Stimulated activated CD4-positive, alpha-beta T cell treated with anti-CD3 and anti-CD28 coated beads, Interleukin-15, amount 100 ng/mL, for 24 hours (primary cell): ENCODE data around the gene P2RX1.
A peak's percentile ranks its signal among the peaks of the same experiment; 100 is the strongest.

Source experiments
- DNase-seq: peaks from one replicate; pipeline ENCODE4 v3.0.0-alpha.2; 2020

The P2RX1 gene

DNA sequence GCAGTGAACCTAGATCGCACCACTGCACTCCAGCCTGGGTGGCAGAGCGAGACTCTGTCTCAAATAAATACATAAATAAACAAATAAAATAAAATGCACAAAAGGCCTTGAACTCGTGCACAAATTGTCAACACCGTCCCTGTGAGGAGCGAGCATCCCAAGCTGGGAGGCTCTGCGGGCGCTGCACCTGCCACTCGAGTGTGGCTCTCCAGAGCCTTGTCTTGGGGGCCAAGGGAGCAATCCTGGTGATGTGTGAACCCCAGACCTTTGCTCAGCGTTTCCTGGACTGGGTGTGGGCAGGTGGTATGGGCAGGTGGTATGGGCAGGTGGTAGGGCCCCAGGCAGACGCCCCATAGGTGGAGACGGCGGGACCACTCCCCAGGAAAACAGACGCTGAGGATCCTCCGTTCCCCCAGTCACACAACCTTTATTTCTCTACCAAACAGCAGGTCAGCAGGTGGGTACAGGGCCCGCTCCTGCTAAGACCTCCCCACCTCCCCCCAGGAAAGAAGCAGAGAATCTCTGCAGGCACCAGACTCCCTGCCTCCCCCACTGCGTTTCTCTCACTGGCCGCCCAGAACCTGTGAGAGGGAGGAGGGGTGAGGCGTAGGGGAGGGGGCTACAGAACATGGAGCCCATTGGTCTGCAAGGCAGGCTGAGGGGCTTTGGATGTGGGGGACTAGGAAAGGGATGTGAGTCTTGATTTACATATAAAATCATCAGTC, 7.4 kb upstream of the P2RX1 start:
- no peak for DNase-seq

DNA sequence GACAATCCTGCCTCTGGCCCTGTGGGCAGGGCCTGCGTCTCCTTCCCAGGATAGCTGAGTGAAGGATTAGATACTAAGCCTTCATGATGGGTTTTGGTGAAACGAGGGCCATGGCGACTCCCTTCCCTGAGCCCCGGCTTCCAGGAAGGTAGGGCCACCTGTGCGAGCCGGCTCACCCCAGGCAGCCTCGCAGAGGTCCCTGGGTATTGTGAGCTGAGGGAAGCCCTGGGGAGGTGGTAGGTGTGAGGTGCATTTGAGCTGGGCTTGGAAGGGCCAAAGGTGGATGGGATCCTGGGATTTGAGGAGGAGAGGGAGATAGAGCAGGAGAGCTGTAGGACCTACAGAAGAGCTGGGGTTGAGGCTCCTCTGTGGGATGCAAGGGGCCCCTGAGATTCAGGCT, 6.5 kb upstream of the P2RX1 start:
- no peak for DNase-seq

DNA sequence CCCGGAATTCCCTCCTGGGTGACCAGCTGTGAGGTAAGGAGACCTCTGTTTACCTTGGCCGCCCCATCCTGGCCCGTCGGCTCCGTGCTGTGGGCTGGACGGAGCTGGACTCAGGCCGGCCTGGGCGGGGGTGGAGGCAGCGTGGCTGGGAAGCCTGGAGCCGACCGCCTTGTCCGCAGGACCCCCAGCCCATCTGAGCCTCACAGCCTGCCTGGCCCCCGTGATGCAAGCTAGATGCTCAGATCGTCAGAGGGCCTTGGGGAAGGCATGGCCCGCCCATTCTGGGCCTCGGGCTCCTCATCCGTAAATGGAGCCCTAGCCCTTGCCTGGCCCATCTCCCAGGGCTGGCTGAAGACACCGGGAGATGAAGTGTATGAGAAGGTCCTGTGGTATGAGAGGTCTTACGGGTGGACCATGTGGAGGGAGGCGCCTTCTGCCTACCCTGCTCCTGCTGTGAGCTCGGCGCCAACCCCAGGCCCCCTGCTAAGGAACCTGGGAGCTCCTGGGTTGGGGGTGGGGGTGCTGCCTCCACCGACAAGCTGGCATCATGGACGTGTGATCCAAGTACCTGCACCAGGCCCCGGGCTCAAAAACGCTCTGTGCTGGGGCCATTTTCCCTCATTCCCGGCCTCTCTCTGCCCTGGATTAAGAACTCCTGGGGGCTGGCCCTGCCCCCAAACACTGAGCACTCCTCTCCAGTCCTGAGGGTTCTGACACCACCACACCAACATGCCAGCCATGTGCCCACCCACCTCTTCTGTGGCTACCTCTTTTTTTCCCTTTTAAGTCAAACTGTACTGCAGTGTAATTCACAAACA, 5.4 kb upstream of the P2RX1 start:
- DNase-seq, result no peak

DNA sequence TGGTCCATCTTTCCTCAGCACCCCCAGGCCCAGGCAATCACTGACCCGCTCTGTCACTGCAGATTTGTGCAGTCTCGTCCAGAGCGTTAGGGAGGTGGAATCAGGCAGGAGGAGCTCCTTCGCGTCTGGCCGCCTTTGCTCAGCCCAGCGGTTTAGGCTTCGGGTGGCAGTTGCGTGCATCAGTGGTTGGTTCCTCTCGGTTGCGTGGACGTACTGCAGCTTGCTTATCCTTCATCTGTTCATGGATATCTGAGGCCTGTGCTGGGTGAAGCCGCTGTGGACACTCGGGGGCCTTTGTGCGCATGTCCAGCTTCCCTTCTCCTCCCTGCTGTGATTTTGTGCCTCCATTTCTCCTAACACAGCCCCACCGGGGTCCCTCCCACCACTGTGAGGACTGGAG, 4.7 kb upstream of the P2RX1 start:
- DNase-seq, result no peak

- no peak for DNase-seq
Measured at GRCh38 chr17:3919123-3919624, 2.9 kb upstream of the P2RX1 start.

GRCh38 chr17:3918372-3919122, 2.3 kb upstream of the P2RX1 start:
- DNase-seq, result no peak

DNA sequence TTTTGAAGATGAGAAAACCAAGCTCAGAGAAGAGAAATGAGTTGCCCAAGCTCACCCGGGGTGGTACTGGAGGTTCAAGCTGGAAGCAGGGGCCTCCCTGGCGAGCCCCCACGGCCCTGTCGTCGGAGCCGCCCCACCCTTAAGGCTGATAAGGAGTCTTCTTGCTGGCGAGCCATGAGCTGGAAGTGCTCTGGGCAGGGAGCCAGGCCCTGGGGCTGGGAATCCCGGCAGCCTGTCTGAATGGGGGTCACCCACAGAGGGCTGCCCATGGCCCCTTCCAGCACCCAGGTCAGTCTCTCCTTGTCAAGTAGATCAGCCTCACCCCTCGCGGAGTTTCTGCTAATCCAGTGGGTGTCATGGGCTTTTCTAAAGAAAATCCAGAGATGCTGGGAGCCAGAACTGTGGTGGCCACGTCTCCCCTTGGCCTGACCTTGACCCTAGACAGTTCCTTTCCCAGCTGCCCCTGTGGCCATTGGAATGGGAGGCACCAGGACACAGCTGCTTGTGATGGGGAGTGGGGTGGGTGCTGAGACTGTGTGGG, 1.2 kb upstream of the P2RX1 start:
- no peak for DNase-seq

DNA sequence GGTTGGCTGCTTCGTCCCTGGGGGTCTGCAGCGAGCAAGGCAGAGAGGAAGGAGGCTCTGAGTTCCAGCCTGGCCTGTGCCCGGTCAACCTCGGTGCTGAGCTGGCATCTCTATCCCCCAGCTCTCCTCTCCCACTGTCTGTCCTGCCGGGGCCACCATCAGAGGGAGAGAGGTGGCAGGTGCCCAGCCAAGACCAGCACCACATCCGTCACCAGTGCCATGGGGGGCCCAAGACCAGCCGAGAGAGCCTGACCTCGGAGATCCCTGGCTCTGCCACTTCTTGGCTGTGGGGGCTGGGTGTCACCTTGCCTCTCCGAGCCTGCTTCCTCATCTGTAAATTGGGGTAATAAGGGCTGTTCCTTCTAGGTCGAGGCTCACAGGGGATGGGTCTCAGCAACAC, 560 bp upstream of the P2RX1 start:
- DNase-seq, result no peak

DNA sequence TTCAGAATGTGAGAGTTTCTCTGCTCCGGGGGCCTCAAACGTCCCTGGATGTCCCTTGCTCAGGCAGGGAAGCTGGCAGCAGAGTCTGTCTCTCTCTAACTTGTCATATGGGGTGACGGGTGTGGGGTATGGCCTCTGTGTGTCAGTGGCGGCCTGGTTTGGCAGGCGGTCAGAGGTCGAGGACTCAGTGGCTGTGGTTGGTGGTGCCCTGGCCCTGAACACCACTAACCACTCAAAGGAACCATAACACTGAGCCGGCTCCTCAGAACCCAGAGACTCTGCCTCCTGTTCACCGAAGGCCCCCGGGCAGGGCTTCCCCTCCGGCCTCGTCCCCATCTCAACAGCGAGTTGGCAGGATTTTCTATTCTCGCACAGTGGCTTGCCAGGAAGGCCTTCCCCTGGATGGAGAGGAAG, 677 bp downstream of the P2RX1 start:
- no peak for DNase-seq

DNA sequence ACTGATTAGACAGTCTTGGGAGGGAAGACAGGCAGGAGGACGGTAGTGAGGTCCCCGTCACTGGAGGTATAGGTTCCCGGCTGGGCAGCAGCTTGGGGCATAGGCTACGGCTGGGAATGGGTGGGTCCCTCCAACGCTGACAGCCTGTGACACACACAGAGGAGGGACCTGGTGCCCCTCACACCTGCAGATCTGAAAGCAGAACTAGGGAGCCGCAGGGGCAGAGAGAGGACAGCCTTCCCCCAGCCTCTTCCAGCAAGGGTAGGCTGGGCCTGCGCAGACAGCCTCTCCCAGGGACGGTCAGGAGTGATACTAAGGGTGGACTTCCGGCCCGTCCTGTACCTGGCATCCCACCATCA, 2.0 kb downstream of the P2RX1 start:
- DNase-seq, result no peak

DNA sequence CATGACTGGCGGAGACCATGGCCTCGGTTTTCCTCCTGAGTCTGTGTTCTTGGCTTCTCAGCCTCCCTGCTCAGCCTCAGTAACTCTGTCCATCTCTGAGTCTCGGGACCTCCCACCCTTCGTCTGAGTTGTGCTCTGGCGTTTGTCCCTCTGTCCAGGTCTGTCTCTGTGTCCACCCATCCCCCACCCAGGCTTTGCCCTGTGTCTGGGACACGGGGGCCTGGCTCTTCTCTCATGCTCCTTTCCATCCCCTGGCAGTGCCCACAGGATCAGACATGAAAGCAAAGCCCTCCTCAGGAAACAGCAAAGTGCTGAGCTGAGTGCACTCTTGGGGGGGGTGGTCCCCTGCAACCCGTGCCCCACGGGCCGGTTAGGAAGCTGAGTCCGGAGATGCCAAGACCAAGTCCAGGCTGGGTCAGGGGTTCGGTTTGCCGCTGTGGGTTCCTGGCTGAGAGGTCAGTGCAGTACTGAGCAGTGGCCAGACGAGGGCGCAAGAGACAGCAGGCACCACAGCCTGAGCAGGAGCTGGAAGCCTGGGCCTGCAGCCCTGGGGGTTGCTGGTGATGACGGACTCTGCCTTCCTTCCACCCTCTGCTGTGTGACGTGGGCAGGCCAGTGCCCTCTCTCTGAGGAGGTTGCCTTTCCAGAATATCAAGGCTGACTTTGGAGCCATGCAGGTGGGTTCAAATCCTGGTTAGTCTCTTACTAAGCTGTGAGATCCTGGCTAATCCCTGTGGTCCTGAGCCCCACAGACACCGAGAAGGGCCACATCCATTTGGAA, 2.5 kb downstream of the P2RX1 start:
- peak; percentile 86 for DNase-seq

DNA sequence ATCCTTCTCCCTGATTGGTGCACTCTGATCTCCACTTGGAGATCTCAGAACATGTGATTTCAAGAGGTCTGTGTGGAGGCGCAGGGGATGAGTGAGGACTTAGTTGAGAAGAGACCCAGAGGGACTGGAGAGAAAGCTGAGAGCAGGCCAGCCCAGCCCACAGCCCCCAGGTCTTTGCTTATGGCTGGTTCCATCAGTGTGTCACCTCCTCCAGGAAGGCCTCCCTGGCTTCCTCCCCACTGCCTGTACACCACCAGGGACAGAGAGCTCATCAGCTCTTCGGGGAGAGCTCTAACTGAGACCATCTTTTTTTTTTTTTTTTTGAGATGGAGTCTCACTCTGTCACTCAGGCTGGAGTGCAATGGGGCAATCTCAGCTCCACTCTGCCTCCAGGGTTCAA, 3.4 kb downstream of the P2RX1 start:
- no peak for DNase-seq

DNA sequence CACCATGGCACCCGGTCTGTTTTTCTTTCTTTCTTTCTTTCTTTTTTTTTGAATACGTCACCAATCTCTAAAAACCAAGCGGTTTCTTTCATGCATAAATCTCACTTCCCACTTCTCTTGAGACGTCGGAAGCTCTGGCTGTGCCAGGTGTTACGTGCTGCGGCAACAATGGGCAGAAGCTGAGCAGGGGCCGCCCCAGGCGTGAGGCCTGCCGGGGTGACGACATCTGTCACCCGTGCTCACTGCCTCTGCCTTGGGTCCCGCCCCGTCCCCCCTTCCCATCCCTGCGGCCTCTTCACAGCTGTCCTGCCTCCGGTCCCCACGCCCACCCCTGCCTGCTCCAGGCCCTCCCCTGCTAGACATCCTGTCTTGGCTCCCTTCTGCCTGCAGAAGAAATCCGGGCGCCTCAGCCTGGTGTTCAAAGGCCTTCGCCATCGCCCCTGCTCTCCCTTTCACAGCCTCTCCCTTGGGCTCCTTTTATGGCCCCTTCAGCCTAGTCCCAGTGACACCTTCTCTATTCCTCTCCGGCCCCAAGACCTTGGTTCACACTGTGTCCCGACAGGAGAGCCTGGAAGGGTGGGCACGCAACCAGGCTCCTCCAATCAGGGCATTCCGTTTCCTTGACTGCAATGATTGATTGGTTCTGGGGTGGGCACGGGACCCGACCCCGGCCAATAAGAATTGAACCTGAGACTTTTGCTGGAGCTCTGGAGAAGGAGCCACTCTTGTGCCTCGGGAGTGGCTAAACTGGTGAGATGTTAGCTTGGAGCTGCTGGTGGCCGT, 4.8 kb downstream of the P2RX1 start:
- DNase-seq, result peak; percentile 84

DNA sequence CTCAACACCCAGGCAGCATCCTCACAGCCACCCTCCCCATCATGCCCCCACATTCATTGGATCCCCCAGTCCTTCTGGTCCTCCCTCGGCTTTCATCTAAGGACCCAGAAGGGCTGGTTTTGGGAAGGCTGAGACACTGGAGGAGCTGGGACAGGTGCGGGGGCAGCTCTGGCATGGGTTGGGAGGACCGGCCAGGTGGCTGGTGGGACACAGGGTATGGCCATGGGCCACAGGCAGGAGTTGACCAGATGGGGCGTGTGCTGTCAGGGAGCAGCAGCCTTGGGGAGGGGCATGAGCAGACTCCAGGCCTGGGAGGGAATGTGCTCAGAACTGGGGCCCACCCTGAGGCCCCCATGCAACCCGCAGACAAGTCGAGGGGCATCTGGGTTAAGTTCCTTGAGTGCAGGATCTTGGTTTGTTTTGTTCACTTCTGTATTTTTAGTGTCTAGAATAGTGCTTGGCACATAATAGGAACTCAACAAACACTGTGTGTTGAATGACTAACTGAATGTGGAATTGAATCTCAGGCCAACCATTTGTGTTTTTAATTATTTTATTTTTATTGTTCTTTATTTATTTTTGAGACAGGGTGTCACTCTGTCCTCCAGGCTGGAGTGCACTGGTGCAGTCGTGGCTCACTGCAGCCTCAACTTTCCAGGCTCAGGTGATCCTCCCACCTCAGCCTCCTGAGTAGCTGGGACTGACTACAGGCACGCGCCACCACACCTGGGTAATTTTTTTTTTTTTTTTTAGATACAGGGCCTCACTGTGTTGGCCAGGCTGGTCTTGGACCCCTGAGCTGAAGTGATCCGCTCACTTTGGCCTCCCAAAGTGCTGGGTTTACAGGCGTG, 5.6 kb downstream of the P2RX1 start:
- no peak for DNase-seq

DNA sequence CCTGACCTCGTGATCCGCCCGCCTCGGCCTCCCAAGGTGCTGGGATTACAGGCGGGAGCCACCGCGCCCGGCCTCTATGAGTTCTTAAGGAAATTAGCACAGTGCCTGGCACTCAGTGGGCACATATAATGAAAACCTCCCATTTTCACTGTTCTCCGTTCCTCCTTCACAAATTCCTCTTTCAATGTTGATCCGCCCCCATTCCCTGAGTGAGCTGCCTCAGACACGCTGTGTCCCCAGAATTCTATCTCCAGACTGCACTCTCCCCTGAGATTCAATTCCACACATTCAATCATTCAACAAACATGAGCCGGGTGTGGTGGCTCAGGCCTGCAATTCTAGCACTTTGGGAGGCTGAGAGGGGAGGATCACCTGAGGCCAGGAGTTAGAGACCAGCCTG, 7.0 kb downstream of the P2RX1 start:
- DNase-seq, result no peak

GRCh38 chr17:3907483-3908216, 8.6 kb downstream of the P2RX1 start:
- no peak for DNase-seq

DNA sequence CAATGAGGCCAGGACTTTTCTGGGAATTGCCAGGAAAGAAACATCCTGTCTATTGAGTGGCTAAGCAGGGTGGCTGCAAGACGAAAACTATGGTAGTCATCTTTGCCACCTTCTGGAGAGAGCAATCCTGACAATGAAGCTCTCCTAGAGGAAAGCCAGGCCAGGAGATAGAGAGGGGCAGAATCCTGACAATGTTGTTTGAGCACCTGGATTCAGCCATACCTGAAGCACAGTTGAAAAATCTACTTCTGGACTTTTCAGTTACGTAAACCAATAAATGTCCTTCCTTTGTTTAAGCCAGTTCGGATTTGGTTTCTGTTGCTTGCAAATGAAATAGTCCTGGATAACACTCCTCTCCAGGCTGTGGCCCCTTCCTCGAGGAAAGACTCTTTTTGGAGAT, 9.4 kb downstream of the P2RX1 start:
- no peak for DNase-seq

DNA sequence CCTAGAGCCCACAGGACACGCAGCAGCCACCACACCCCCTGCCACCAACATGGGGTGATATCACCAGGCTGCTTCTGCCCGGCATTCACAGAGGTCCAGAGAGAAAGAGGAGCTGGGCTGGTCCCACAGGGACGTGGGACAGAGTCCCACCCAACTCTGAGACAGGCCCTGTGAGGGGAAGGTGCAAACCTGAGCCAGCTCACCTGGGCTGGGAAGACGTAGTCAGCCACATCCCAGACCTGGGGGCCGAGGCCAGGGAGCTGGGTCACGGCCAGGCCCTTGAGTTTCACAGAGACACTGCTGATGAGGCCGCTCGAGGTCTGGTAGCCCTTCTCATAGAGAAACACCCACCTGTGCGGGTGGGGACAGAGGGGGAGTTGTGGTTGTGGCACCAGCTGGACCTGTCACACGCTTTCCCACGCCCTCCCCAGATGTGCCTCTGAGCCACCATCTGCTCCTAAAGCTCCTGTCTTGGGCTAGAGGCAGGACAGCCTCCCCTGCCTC, 11.2 kb downstream of the P2RX1 start:
- DNase-seq, result no peak

DNA sequence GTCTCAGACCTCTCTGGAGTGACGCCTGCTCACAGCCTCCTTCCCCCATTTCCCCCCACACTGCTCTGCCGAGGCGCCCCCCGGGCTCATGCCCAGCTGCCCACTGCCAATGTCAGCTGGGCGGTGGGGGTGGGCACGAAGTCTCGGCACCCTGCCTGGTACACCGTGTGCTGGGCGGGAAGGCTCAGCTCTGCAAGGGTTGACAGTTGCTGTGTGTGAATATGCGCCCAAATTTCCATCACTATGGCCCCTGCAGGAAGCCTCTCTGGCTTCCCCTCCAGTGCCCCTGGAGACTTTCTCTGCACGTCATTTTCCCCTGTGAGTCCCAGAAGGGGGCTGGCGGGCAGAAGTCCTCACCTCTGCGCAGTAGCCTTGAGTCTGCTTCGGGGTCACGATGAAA, 11.8 kb downstream of the P2RX1 start:
- DNase-seq, result no peak

GRCh38 chr17:3903881-3904290, 12.4 kb downstream of the P2RX1 start:
- no peak for DNase-seq
